Measurements from ENCODE around the gene RAPH1.

The RAPH1 gene

GRCh38 chr2:203484266-203485112 lies 50.6 kb downstream of the RAPH1 start:
- no peak for TF ChIP-seq REST (IDR thresholded peaks at IDR 0.05; ENCODE audit: low read depth)
- no peak for TF ChIP-seq ZBTB7A (IDR thresholded peaks at IDR 0.05; ENCODE audit: low read depth)
- no peak for TF ChIP-seq FOXM1 (IDR thresholded peaks at IDR 0.05; ENCODE audit: borderline replicate concordance, low read depth)
- TF ChIP-seq CREB1 (IDR thresholded peaks at IDR 0.05; ENCODE audit: low read depth): no peak
- TF ChIP-seq NFIC (IDR thresholded peaks at IDR 0.05): no peak
- TF ChIP-seq MAX (IDR thresholded peaks at IDR 0.05): no peak
- TF ChIP-seq RAD21 (IDR thresholded peaks at IDR 0.05; ENCODE audit: low read depth): peak; percentile 81

GRCh38 chr2:203480623-203481022 lies 54.5 kb downstream of the RAPH1 start:
- TF ChIP-seq CEBPB (IDR thresholded peaks at IDR 0.05) (no peak), FOXM1 (IDR thresholded peaks at IDR 0.05; ENCODE audit: borderline replicate concordance, low read depth) (no peak), EGR1 (IDR thresholded peaks at IDR 0.05) (no peak), RAD21 (IDR thresholded peaks at IDR 0.05; ENCODE audit: low read depth) (no peak), TAF1 (IDR thresholded peaks at IDR 0.05; ENCODE audit: low read depth) (no peak), ZBTB7A (IDR thresholded peaks at IDR 0.05; ENCODE audit: low read depth) (no peak), USF1 (IDR thresholded peaks at IDR 0.05) (no peak), EP300 (IDR thresholded peaks at IDR 0.05; ENCODE audit: borderline replicate concordance) (no peak), TCF12 (IDR thresholded peaks at IDR 0.05; ENCODE audit: low read depth) (no peak), YY1 (IDR thresholded peaks at IDR 0.05; ENCODE audit: low read depth) (no peak), NFIC (IDR thresholded peaks at IDR 0.05) (no peak), CREB1 (IDR thresholded peaks at IDR 0.05; ENCODE audit: low read depth) (no peak), TEAD4 (IDR thresholded peaks at IDR 0.05) (no peak), MAX (IDR thresholded peaks at IDR 0.05) (no peak), REST (IDR thresholded peaks at IDR 0.05; ENCODE audit: low read depth) (no peak)

GRCh38 chr2:203476881-203477280 lies 58.2 kb downstream of the RAPH1 start:
- TF ChIP-seq FOXM1 (IDR thresholded peaks at IDR 0.05; ENCODE audit: borderline replicate concordance, low read depth) (no peak), TAF1 (IDR thresholded peaks at IDR 0.05; ENCODE audit: low read depth) (no peak), EP300 (IDR thresholded peaks at IDR 0.05; ENCODE audit: borderline replicate concordance) (no peak), RAD21 (IDR thresholded peaks at IDR 0.05; ENCODE audit: low read depth) (no peak), MAX (IDR thresholded peaks at IDR 0.05) (no peak), TCF12 (IDR thresholded peaks at IDR 0.05; ENCODE audit: low read depth) (no peak), NFIC (IDR thresholded peaks at IDR 0.05) (no peak), CEBPB (IDR thresholded peaks at IDR 0.05) (no peak), REST (IDR thresholded peaks at IDR 0.05; ENCODE audit: low read depth) (no peak), ZBTB7A (IDR thresholded peaks at IDR 0.05; ENCODE audit: low read depth) (no peak)

- TF ChIP-seq NFIC (IDR thresholded peaks at IDR 0.05): no peak
- TF ChIP-seq USF1 (IDR thresholded peaks at IDR 0.05): no peak
- TF ChIP-seq TEAD4 (IDR thresholded peaks at IDR 0.05): no peak
Measured at GRCh38 chr2:203471323-203471722, 63.8 kb downstream of the RAPH1 start.

Data from Ishikawa (cell line).